Breast epithelium (tissue), 3 donors: Measurements from ENCODE around the gene SLIT1.

ENCODE experiments used
- POLR2A ChIP-seq: fragments of 450-650 bp; IDR thresholded peaks from one replicate; pipeline ENCODE4 v1.6.1; 2016; ENCODE audit warnings: antibody characterized with exemption, mild to moderate bottlenecking, moderate library complexity
- POLR2AphosphoS5 ChIP-seq, 3 donors: sonication (generic); formaldehyde crosslinking; IDR thresholded peaks; one replicate each; pipeline ENCODE4 v1.6.1; 2017; ENCODE audit warnings: antibody characterized with exemption in 3 of 3
- TF ChIP-seq, protein P1 (sequence below), 3 donors: fragments of 450-650 bp; IDR thresholded peaks; one replicate each; pipeline ENCODE4 v1.5.1; 2016 to 2017; ENCODE audit warnings: antibody characterized with exemption in 3 of 3, mild to moderate bottlenecking in 3 of 3, moderate library complexity in 3 of 3

DNA sequence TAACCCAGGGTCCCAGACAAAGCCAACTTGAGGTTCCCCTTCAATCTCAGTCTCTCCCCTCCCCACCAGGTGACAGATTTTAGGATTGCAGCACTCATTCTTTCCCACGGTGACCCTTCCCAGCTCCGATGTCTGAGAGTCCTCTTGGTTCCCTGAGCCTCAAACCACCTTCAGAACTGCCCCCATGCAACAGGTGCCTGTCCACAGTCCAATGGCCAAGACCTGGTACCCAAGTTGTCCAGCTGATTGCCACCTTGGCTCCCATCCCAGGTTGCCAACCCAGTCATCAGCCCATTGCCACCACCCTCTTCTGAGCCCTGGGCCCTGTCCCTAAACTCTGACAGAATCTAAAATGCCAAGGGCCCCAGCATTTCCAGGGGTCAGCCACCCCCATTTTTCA is 53.5 kb downstream of the SLIT1 start:
- TF ChIP-seq, protein P1, sequence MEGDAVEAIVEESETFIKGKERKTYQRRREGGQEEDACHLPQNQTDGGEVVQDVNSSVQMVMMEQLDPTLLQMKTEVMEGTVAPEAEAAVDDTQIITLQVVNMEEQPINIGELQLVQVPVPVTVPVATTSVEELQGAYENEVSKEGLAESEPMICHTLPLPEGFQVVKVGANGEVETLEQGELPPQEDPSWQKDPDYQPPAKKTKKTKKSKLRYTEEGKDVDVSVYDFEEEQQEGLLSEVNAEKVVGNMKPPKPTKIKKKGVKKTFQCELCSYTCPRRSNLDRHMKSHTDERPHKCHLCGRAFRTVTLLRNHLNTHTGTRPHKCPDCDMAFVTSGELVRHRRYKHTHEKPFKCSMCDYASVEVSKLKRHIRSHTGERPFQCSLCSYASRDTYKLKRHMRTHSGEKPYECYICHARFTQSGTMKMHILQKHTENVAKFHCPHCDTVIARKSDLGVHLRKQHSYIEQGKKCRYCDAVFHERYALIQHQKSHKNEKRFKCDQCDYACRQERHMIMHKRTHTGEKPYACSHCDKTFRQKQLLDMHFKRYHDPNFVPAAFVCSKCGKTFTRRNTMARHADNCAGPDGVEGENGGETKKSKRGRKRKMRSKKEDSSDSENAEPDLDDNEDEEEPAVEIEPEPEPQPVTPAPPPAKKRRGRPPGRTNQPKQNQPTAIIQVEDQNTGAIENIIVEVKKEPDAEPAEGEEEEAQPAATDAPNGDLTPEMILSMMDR (IDR thresholded peaks at IDR 0.05), result no peak
- no peak for TF ChIP-seq POLR2AphosphoS5 (IDR thresholded peaks at IDR 0.05)
- TF ChIP-seq POLR2A, result no peak
